NB4 (cell line): Measurements from ENCODE around the gene BRME1.

Source experiments
- DNase-seq: peaks from one replicate; pipeline ENCODE4 v3.0.0; 2010; ENCODE audit warnings: low read depth
- H3K4me3 ChIP-seq: one replicate; pipeline ENCODE4 v1.5.1; 2011; ENCODE audit warnings: mild to moderate bottlenecking, low read depth, low read length, moderate library complexity
- MYC ChIP-seq: IDR thresholded peaks from 2 replicates; pipeline ENCODE4 v1.6.1; 2011; ENCODE audit warnings: low read depth, low read length
- POLR2A ChIP-seq: IDR thresholded peaks from 2 replicates; pipeline ENCODE4 v1.6.1; 2011; ENCODE audit warnings: mild to moderate bottlenecking; ENCODE audit not compliant: insufficient read length; ENCODE audit errors: extremely low read depth
- TF ChIP-seq, protein P1 (sequence below): IDR thresholded peaks from 2 replicates; pipeline ENCODE4 v1.6.1; 2011; ENCODE audit warnings: low read depth, low read length
- TF ChIP-seq, protein P2 (sequence below): IDR thresholded peaks from one replicate; pipeline ENCODE4 v1.5.1; 2012; ENCODE audit warnings: low read depth, low read length

BRME1 gene

DNA sequence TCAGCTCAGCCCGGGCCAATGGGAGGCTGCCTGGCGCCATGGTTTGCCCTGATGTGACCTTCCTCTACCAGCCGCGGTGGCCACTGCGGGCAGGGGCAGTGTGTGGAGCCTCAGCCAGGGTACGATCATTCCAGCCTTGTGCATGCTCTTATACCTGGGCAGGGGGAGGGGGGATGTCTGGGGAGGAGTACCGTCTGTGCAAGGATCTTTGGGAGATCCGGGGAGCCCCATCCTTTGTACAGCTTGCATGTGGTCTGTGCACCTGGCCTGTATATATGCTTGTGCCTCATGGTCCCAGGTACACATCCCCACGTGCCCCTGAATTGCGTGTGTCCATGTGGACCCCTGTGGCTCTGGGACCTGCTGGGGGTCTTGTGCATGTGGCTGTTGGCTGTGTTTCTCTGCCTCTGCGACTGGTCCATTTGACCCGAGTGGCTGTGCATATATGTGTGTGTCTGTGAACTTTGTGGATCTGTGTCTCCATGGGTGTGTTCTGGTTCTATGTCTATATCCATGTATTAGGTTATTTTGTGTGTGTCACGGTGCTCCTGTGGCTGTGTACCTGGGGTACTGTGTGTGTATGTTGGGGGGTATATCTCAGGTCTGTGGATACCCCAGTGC, 41.8 kb downstream of the BRME1 start:
- DNase-seq = no peak
- H3K4me3 ChIP-seq = no peak overlapping the region
- TF ChIP-seq, protein P1, sequence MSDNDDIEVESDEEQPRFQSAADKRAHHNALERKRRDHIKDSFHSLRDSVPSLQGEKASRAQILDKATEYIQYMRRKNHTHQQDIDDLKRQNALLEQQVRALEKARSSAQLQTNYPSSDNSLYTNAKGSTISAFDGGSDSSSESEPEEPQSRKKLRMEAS = no peak
- TF ChIP-seq POLR2A (no peak), MYC (no peak)
- TF ChIP-seq, protein P2, sequence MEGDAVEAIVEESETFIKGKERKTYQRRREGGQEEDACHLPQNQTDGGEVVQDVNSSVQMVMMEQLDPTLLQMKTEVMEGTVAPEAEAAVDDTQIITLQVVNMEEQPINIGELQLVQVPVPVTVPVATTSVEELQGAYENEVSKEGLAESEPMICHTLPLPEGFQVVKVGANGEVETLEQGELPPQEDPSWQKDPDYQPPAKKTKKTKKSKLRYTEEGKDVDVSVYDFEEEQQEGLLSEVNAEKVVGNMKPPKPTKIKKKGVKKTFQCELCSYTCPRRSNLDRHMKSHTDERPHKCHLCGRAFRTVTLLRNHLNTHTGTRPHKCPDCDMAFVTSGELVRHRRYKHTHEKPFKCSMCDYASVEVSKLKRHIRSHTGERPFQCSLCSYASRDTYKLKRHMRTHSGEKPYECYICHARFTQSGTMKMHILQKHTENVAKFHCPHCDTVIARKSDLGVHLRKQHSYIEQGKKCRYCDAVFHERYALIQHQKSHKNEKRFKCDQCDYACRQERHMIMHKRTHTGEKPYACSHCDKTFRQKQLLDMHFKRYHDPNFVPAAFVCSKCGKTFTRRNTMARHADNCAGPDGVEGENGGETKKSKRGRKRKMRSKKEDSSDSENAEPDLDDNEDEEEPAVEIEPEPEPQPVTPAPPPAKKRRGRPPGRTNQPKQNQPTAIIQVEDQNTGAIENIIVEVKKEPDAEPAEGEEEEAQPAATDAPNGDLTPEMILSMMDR = no peak

DNA sequence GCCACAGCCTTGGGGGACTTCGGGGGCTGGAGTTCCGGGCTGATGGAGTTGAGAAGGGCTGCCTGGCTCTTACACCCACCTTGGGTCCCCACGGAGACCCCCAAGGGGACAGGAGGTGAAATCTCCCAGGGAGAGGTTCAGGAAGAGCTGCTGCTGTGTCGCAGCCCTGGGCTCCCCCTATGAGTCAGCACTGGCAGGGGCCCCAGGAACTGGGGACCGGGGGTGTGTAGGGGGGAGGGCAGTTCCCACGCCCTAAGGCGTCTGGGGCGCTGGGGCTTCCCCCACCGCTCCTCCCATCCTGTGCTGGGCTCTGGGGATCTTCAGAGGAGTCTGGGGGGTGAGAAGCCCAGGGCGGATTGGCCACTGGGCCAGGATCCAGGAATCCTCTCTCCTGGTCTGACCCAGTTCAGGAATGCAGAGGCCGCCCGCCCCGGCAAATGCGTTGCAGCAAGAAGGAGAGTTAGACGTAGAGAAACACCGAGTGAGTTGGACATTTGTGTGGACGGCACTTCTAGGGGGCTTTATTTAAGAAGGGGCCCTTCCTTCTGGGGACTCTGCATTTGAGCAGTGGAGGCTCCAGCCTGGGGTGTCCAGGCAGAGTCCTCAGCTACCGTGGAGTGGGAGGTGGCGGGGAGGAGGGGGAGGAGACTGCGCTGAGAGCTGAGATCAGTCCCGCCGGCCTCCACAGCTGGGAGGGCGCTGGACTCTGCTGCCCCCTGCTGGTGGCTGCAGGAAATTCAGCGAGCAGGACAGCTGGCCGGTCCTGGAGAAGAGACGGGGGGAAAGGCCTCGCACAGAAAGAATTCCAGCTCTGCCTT, 44.0 kb downstream of the BRME1 start:
- peak overlapping the region; percentile 56 for H3K4me3 ChIP-seq
- TF ChIP-seq, protein P2 = peak; percentile 83
- no peak for TF ChIP-seq POLR2A
- DNase-seq = peak; percentile 87

DNA sequence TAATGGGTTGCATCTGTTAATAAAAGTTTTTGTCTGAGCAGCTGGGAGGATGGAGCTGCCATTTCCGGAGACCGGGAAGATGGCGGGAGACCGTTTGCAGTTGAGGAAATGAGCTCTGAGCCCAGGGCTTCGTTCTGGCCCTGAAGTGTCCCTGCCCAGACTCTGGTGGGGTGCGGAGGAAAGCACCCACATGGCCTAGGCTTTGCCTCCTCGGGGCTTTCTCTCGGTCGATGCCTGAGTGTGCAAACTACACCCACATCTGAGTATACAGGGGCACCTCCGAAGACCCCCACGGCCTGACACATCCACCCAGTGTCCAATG, 44.6 kb downstream of the BRME1 start:
- H3K4me3 ChIP-seq = no peak overlapping the region
- TF ChIP-seq MYC (no peak), POLR2A (no peak)
- TF ChIP-seq, protein P2 = no peak
- TF ChIP-seq, protein P1 = no peak
- DNase-seq = no peak

DNA sequence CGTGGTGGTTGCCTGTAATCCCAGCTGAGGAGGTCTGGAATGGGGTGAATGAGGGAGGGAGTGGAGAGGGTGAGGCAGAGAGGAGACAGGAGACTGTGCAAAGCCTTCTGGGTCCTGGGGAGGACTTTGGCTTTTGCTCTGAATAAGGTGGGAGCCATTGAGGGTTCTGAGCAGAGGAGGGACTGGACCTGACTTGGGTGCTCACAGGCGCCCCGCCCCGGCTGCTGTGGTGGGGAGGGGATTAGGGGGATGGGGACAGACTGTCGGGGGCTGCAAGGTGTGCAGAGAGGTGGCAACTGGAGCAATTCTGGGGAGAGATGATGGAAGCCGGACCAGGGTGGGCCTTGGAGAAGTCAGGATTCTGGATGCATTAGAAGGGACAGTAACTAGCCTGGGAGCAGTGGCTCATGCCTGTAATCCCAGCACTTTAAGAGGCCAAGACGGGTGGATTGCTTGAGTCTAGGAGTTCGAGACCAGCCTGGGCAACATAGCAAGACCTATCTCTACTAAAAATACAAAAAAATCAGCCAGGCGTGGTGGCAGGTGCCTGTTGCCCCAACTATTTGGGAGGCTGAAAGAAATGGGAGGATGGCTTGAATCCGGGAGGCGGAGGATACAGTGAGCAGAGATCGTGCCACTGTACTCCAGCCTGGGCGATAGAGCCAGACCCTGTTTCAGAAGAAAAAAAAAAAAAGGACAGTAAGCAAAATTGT, 45.1 kb downstream of the BRME1 start:
- no peak overlapping the region for H3K4me3 ChIP-seq
- TF ChIP-seq, protein P2 = no peak
- TF ChIP-seq, protein P1 = no peak
- no peak for TF ChIP-seq MYC
- no peak for TF ChIP-seq POLR2A
- no peak for DNase-seq

DNA sequence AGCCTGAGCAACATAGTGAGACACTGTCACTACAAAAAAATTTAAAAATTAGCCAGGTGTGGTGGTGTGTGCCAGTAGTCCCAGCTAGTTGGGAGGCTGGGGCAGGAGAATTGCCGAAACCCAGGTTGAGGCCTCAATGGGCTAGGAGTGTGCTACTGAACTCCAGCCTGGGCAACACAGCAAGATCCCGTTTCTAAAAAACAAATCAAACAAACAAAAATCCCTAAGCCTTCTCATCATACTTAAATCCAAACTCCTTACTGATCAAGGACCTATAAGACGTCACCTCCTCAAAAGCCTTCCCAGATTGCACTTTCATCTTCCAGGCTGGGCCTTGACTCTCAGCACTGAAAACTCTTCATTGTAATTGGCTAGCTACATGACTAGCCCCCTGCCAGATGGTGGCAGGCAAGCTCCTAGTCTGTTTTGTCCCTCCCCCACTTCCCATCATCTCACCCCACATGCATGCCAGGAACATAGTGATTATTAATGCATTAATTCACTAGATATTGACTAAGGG, 46.5 kb downstream of the BRME1 start:
- peak; percentile 46 for DNase-seq
- TF ChIP-seq, protein P1 = no peak
- TF ChIP-seq POLR2A = no peak
- TF ChIP-seq, protein P2 = no peak
- TF ChIP-seq MYC = no peak
- no peak overlapping the region for H3K4me3 ChIP-seq
